CD4-positive, alpha-beta T cell treated with Interleukin-21 for 1 hour (primary cell): ENCODE results near the gene FBXL3.

ENCODE experiments used
- DNase-seq: peaks from one replicate; pipeline ENCODE4 v3.0.0-alpha.2; 2020

Gene FBXL3

GRCh38 chr13:77026861-77027621 is at the start of gene FBXL3:
Gene FBXL3, minus strand, starts transcription at chr13:77027159. Its CDS starts 5,299 bp downstream, at chr13:77021860.
- DNase-seq: peak; percentile 88

- no peak for DNase-seq
Measured at GRCh38 chr13:77067519-77067918, 40.6 kb upstream of the FBXL3 start.

- no peak for DNase-seq
Measured at GRCh38 chr13:77065461-77066147, 38.6 kb upstream of the FBXL3 start.

GRCh38 chr13:77062097-77062496 is 35.1 kb upstream of the FBXL3 start:
- DNase-seq: no peak

- no peak for DNase-seq
Measured at GRCh38 chr13:77061362-77061761, 34.4 kb upstream of the FBXL3 start.

GRCh38 chr13:77056886-77057285 is 29.9 kb upstream of the FBXL3 start:
- DNase-seq: no peak

GRCh38 chr13:77056382-77056781 is 29.4 kb upstream of the FBXL3 start:
- no peak for DNase-seq

GRCh38 chr13:77055158-77055557 is 28.2 kb upstream of the FBXL3 start:
- DNase-seq: no peak

- no peak for DNase-seq
Measured at GRCh38 chr13:77053192-77053591, 26.2 kb upstream of the FBXL3 start.

GRCh38 chr13:77048681-77049080 is 21.7 kb upstream of the FBXL3 start:
- DNase-seq: no peak

GRCh38 chr13:77047649-77048343 is 20.8 kb upstream of the FBXL3 start:
- DNase-seq: no peak

- DNase-seq: no peak
Measured at GRCh38 chr13:77042566-77043177, 15.7 kb upstream of the FBXL3 start.

- DNase-seq: no peak
Measured at GRCh38 chr13:77040835-77041234, 13.9 kb upstream of the FBXL3 start.

GRCh38 chr13:77040076-77040475 is 13.1 kb upstream of the FBXL3 start:
- DNase-seq: no peak

- no peak for DNase-seq
Measured at GRCh38 chr13:77038907-77039480, 12.0 kb upstream of the FBXL3 start.

- DNase-seq: no peak
Measured at GRCh38 chr13:77036279-77036678, 9.3 kb upstream of the FBXL3 start.

- no peak for DNase-seq
Measured at GRCh38 chr13:77034881-77035280, 7.9 kb upstream of the FBXL3 start.

- DNase-seq: no peak
Measured at GRCh38 chr13:77033717-77034302, 6.9 kb upstream of the FBXL3 start.

- no peak for DNase-seq
Measured at GRCh38 chr13:77031656-77032243, 4.8 kb upstream of the FBXL3 start.

- DNase-seq: no peak
Measured at GRCh38 chr13:77029436-77029835, 2.5 kb upstream of the FBXL3 start.

- DNase-seq: no peak
Measured at GRCh38 chr13:77028202-77028601, 1.2 kb upstream of the FBXL3 start.

- DNase-seq: peak; percentile 84
Measured at GRCh38 chr13:77026255-77026860, 601 bp downstream of the FBXL3 start.
